H9 (cell line): ENCODE results near the gene PIGL. TPM values are rescaled to one million over a fixed set of nuclear protein-coding genes. Genes with fewer than 3 reads are reported as not detected.

Experiments
- DNase-seq: peaks from one replicate; pipeline ENCODE4 v3.0.0-alpha.2; 2017
- H2AFZ ChIP-seq: one replicate; pipeline ENCODE4 v1.6.1; 2013; ENCODE audit warnings: mild to moderate bottlenecking, low read length, control low read depth, moderate library complexity
- H2AK5ac ChIP-seq: 2 replicates; pipeline ENCODE4 v1.6.1; 2013; ENCODE audit warnings: low read length, control low read depth, mixed read lengths; ENCODE audit not compliant: insufficient read length
- H2BK120ac ChIP-seq: one replicate; pipeline ENCODE4 v1.6.1; 2013; ENCODE audit warnings: low read depth, mild to moderate bottlenecking, low read length, control low read depth, inconsistent platforms; ENCODE audit not compliant: poor library complexity, severe bottlenecking
- H2BK12ac ChIP-seq: 2 replicates; pipeline ENCODE4 v1.6.1; 2013; ENCODE audit warnings: low read length, control low read depth, mixed read lengths, low read depth; ENCODE audit not compliant: insufficient read length
- H2BK15ac ChIP-seq: 2 replicates; pipeline ENCODE4 v1.6.1; 2013; ENCODE audit warnings: low read depth, low read length, control low read depth
- H2BK20ac ChIP-seq: one replicate; pipeline ENCODE4 v1.6.1; 2013; ENCODE audit warnings: low read depth, mild to moderate bottlenecking, low read length, control low read depth, inconsistent platforms; ENCODE audit not compliant: poor library complexity, severe bottlenecking
- H2BK5ac ChIP-seq: 2 replicates; pipeline ENCODE4 v1.6.1; 2013; ENCODE audit warnings: low read length, control low read depth, mixed read lengths; ENCODE audit not compliant: insufficient read length
- H3K14ac ChIP-seq: 2 replicates; pipeline ENCODE4 v1.6.1; 2013; ENCODE audit warnings: low read length, control low read depth; ENCODE audit not compliant: insufficient read depth
- H3K18ac ChIP-seq: 2 replicates; pipeline ENCODE4 v1.6.1; 2013; ENCODE audit warnings: low read depth, mild to moderate bottlenecking, mixed read lengths, low read length, control low read depth; ENCODE audit not compliant: insufficient read length
- H3K23ac ChIP-seq: 2 replicates; pipeline ENCODE4 v1.6.1; 2013; ENCODE audit warnings: low read length, control low read depth, mixed read lengths, low read depth; ENCODE audit not compliant: insufficient read length
- H3K23me2 ChIP-seq: 2 replicates; pipeline ENCODE4 v1.6.1; 2013; ENCODE audit warnings: low read depth, mild to moderate bottlenecking, mixed read lengths, low read length, control low read depth; ENCODE audit not compliant: insufficient read length, poor library complexity, severe bottlenecking
- H3K27ac ChIP-seq: 2 replicates; pipeline ENCODE4 v1.5.1; 2013; ENCODE audit warnings: low read length, control low read depth, mixed read lengths, low read depth; ENCODE audit not compliant: insufficient read length
- H3K27me3 ChIP-seq: 2 replicates; pipeline ENCODE4 v1.6.1; 2013; ENCODE audit warnings: low read length, control low read depth, inconsistent platforms; ENCODE audit not compliant: insufficient read depth
- H3K4ac ChIP-seq: 2 replicates; pipeline ENCODE4 v1.6.1; 2013; ENCODE audit warnings: low read depth, mild to moderate bottlenecking, control low read depth, inconsistent platforms, low read length, moderate library complexity
- H3K4me1 ChIP-seq: 2 replicates; pipeline ENCODE4 v1.6.1; 2013; ENCODE audit warnings: low read length, control low read depth, inconsistent platforms; ENCODE audit not compliant: insufficient read depth
- H3K4me2 ChIP-seq: 2 replicates; pipeline ENCODE4 v1.6.1; 2013; ENCODE audit warnings: low read length, control low read depth, mixed read lengths; ENCODE audit not compliant: insufficient read length, insufficient read depth
- H3K56ac ChIP-seq: 2 replicates; pipeline ENCODE4 v1.6.1; 2013; ENCODE audit warnings: low read depth, mild to moderate bottlenecking, mixed read lengths, low read length, control low read depth; ENCODE audit not compliant: insufficient read length
- H3K79me1 ChIP-seq: 2 replicates; pipeline ENCODE4 v1.6.1; 2013; ENCODE audit warnings: low read depth, mild to moderate bottlenecking, moderate library complexity, low read length, control low read depth, inconsistent platforms; ENCODE audit not compliant: insufficient read depth, poor library complexity, severe bottlenecking
- H3K79me2 ChIP-seq: 2 replicates; pipeline ENCODE4 v1.6.1; 2013; ENCODE audit warnings: low read length, control low read depth, inconsistent platforms; ENCODE audit not compliant: insufficient read depth
- H3K9ac ChIP-seq: 2 replicates; pipeline ENCODE4 v1.6.1; 2013; ENCODE audit warnings: low read length, control low read depth, mixed read lengths; ENCODE audit not compliant: insufficient read length; ENCODE audit errors: extremely low read depth
- H3K9me3 ChIP-seq: one replicate; pipeline ENCODE4 v1.6.1; 2013; ENCODE audit warnings: low read depth, low read length, inconsistent platforms; ENCODE audit not compliant: control insufficient read depth
- H3T11ph ChIP-seq: one replicate; pipeline ENCODE4 v1.6.1; 2013; ENCODE audit warnings: mild to moderate bottlenecking, low read length, control low read depth, inconsistent platforms
- H4K20me1 ChIP-seq: one replicate; pipeline ENCODE4 v1.6.1; 2013; ENCODE audit not compliant: control insufficient read depth, insufficient read length, insufficient read depth
- H4K5ac ChIP-seq: 2 replicates; pipeline ENCODE4 v1.6.1; 2013; ENCODE audit warnings: low read depth, mild to moderate bottlenecking, mixed read lengths, low read length, control low read depth; ENCODE audit not compliant: insufficient read length
- H4K8ac ChIP-seq: replicated peaks from 2 replicates; pipeline ENCODE4 v1.6.1; 2013; ENCODE audit warnings: low read length, control low read depth, mixed read lengths, low read depth; ENCODE audit not compliant: insufficient read length
- H4K91ac ChIP-seq: 2 replicates; pipeline ENCODE4 v1.6.1; 2013; ENCODE audit warnings: low read depth, mild to moderate bottlenecking, moderate library complexity, mixed read lengths, low read length, control low read depth; ENCODE audit not compliant: insufficient read length
- H3K27ac Mint-ChIP-seq, 3 experiments: 2 replicates in 2 of 3; 3 replicates in 1 of 3; pipeline ENCODE4 v1.8.0; 2020 to 2021; ENCODE audit warnings: mixed read lengths in 3 of 3, mild to moderate bottlenecking in 1 of 3, moderate library complexity in 1 of 3
- H3K27me3 Mint-ChIP-seq: 2 replicates; pipeline ENCODE4 v1.8.0; 2021; ENCODE audit warnings: low read depth, mild to moderate bottlenecking, moderate library complexity, mixed read lengths
- H3K36me3 Mint-ChIP-seq, 3 experiments: 2 replicates in 2 of 3; 3 replicates in 1 of 3; pipeline ENCODE4 v1.8.0; 2020 to 2021; ENCODE audit warnings: low read depth in 3 of 3, mixed read lengths in 3 of 3; ENCODE audit not compliant: insufficient read depth in 1 of 3
- H3K4me1 Mint-ChIP-seq, 2 experiments: 2 replicates each; pipeline ENCODE4 v1.8.0; 2020; ENCODE audit warnings: mixed read lengths in 2 of 2
- H3K4me3 Mint-ChIP-seq, 2 experiments: 2 replicates in 1 of 2; 3 replicates in 1 of 2; pipeline ENCODE4 v1.8.0; 2020 to 2021; ENCODE audit warnings: mild to moderate bottlenecking in 2 of 2, mixed read lengths in 2 of 2, moderate library complexity in 1 of 2
- H3K9me3 Mint-ChIP-seq, 2 experiments: 2 replicates in 1 of 2; 3 replicates in 1 of 2; pipeline ENCODE4 v1.8.0; 2020; ENCODE audit warnings: mild to moderate bottlenecking in 2 of 2, mixed read lengths in 2 of 2, moderate library complexity in 1 of 2
- CTCF ChIP-seq: fragments of 200-600 bp; sonication (generic); conservative IDR thresholded peaks from 3 replicates; pipeline ENCODE4 v1.8.0; 2021; ENCODE audit warnings: antibody characterized with exemption, mild to moderate bottlenecking
- WGBS: extraction: QIAGEN DNeasy Blood & Tissue Kit; methylation state at CpG from one replicate; pipeline ENCODE4 v1.1.7; 2013; ENCODE audit warnings: missing lambda C conversion rate, low lambda C conversion rate, mixed read lengths; ENCODE audit not compliant: insufficient read length; ENCODE audit errors: extremely low coverage; 5-methylcytosine and 5-hydroxymethylcytosine counted together
- total RNA-seq: library from RNA; stranded (reverse); gene quantifications from 2 replicates; pipeline ENCODE4 v1.2.1, GENCODE V29; 2021

The PIGL gene
- total RNA-seq, 1 experiment from 2014 or later, result 21.6 TPM

GRCh38 chr17:16354585-16354984, 137.6 kb downstream of the PIGL start:
- WGBS, result no CpG with 5 or more reads among the region's 14 CpGs
- H3K56ac ChIP-seq, result no peak overlapping the region
- H2BK5ac ChIP-seq, result no peak overlapping the region
- peaks cover 6% of the 10 kb centered on the region; the same call in 1 of the 2 replicates for H3K79me2 ChIP-seq
- H4K91ac ChIP-seq, result no peak overlapping the region
- H4K5ac ChIP-seq, result no peak overlapping the region
- H3K23ac ChIP-seq, result no peak overlapping the region
- H3T11ph ChIP-seq, result no peak overlapping the region
- Mint-ChIP-seq H3K4me1 (peaks cover 18 to 21% of the 10 kb centered on the region in 2 experiments), H3K36me3 (peaks cover 3 to 8% (median 8%) of the 10 kb centered on the region in 3 experiments), H3K4me3 (peak overlapping the region in 1 of 2 experiments; percentile 39; a peak in 1 of 5 replicates), H3K9me3 (no peaks in the 10 kb centered on the region), H3K27ac (no peak overlapping the region), H3K27me3 (peaks cover 24% of the 10 kb centered on the region)
- no peak overlapping the region for H2AK5ac ChIP-seq
- H3K4me1 ChIP-seq, result no peaks in the 10 kb centered on the region
- no peak overlapping the region for H3K27ac ChIP-seq
- no peak overlapping the region for H4K8ac ChIP-seq
- no peak overlapping the region for H3K4me2 ChIP-seq
- H2AFZ ChIP-seq, result no peak overlapping the region
- no peak overlapping the region for H2BK120ac ChIP-seq
- no peak overlapping the region for H2BK15ac ChIP-seq
- H2BK12ac ChIP-seq, result no peak overlapping the region
- no peak overlapping the region for H3K9ac ChIP-seq
- H2BK20ac ChIP-seq, result no peak overlapping the region
- no peak overlapping the region for H3K4ac ChIP-seq
- peaks cover 8% of the 10 kb centered on the region for H3K23me2 ChIP-seq
- no peaks in the 10 kb centered on the region for H4K20me1 ChIP-seq
- peaks cover 3% of the 10 kb centered on the region for H3K79me1 ChIP-seq
- peak; percentile 54 for DNase-seq
- H3K14ac ChIP-seq, result no peak overlapping the region
- no peak for TF ChIP-seq CTCF
- no peak overlapping the region for H3K18ac ChIP-seq
- H3K27me3 ChIP-seq, result no peaks in the 10 kb centered on the region
- H3K9me3 ChIP-seq, result no peaks in the 10 kb centered on the region
